ENCODE results near the gene RUNX2.
"Not testable (repeated sequence)": the region's sequence is repeated elsewhere in the genome, so short reads cannot be mapped to it uniquely, and the experiment has no call there.

The RUNX2 gene

GRCh38 chr6:45647341-45648261 lies 319.5 kb downstream of the RUNX2 start:
- DNase-seq (ENCODE audit: low spot score): no peak

GRCh38 chr6:45648262-45648620 lies 320.1 kb downstream of the RUNX2 start:
- DNase-seq (ENCODE audit: low spot score): no peak

GRCh38 chr6:45650524-45651135 lies 322.5 kb downstream of the RUNX2 start:
- DNase-seq (ENCODE audit: low spot score): peak; percentile 74

GRCh38 chr6:45651301-45651700 lies 323.2 kb downstream of the RUNX2 start:
- DNase-seq (ENCODE audit: low spot score): no peak

- DNase-seq (ENCODE audit: low spot score): no peak
Observed at GRCh38 chr6:45652416-45652815, 324.3 kb downstream of the RUNX2 start.

- no peak for DNase-seq (ENCODE audit: low spot score)
Observed at GRCh38 chr6:45653117-45653883, 325.2 kb downstream of the RUNX2 start.

GRCh38 chr6:45654673-45655072 lies 326.5 kb downstream of the RUNX2 start:
- DNase-seq (ENCODE audit: low spot score): peak; percentile 26

- peak; percentile 94 for DNase-seq (ENCODE audit: low spot score)
Observed at GRCh38 chr6:45655745-45656476, 327.8 kb downstream of the RUNX2 start.

GRCh38 chr6:45657226-45657625 lies 329.1 kb downstream of the RUNX2 start:
- DNase-seq (ENCODE audit: low spot score): peak; percentile 41

GRCh38 chr6:45658400-45658799 lies 330.3 kb downstream of the RUNX2 start:
- DNase-seq (ENCODE audit: low spot score): no peak

- DNase-seq (ENCODE audit: low spot score): no peak
Observed at GRCh38 chr6:45658958-45659357, 330.8 kb downstream of the RUNX2 start.

GRCh38 chr6:45661661-45662060 lies 333.5 kb downstream of the RUNX2 start:
- DNase-seq (ENCODE audit: low spot score): peak; percentile 72

- DNase-seq (ENCODE audit: low spot score): no peak
Observed at GRCh38 chr6:45663251-45664221, 335.4 kb downstream of the RUNX2 start.

GRCh38 chr6:45664707-45665106 lies 336.6 kb downstream of the RUNX2 start:
- DNase-seq (ENCODE audit: low spot score): no peak

GRCh38 chr6:45665859-45666258 lies 337.7 kb downstream of the RUNX2 start:
- DNase-seq (ENCODE audit: low spot score): no peak

- no peak for DNase-seq (ENCODE audit: low spot score)
Observed at GRCh38 chr6:45666846-45667245, 338.7 kb downstream of the RUNX2 start.

- no peak for DNase-seq (ENCODE audit: low spot score)
Observed at GRCh38 chr6:45667300-45667699, 339.2 kb downstream of the RUNX2 start.

GRCh38 chr6:45667766-45668165 lies 339.6 kb downstream of the RUNX2 start:
- DNase-seq (ENCODE audit: low spot score): no peak

GRCh38 chr6:45668705-45669104 lies 340.6 kb downstream of the RUNX2 start:
- no peak for DNase-seq (ENCODE audit: low spot score)

GRCh38 chr6:45673167-45673566 lies 345.0 kb downstream of the RUNX2 start:
- not testable (repeated sequence) for DNase-seq (ENCODE audit: low spot score)

GRCh38 chr6:45675166-45675565 lies 347.0 kb downstream of the RUNX2 start:
- not testable (repeated sequence) for DNase-seq (ENCODE audit: low spot score)

All from AG20443 (cell line).